ENCODE measurements around the gene PRSS53.

The PRSS53 gene

DNA sequence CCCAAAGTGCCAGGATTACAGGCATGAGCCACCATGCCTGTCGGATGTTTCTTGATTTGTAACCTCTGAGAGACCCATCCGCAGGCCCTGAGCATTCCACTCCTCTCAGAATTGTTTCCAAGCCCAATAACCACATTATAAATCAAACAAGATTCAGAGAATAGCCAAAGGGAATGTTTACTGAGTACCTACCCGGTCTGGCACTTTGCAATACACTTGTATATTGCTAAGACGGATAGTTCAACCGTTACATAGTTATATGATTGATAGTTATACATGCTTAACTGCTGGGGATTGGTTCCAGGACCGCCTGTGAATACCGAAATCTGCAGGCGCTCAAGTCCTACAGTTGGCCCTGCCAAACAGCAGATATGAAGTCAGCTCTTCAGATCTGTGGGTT lies 25.7 kb upstream of the PRSS53 start:
- H2AFZ ChIP-seq (ENCODE audit: low read depth, low read length) = no peak overlapping the region
- peaks cover 12% of the 10 kb centered on the region for H3K4me1 ChIP-seq (ENCODE audit: low read length)
- H3K9ac ChIP-seq (ENCODE audit: low read length) = no peak overlapping the region
- H3K27ac ChIP-seq (ENCODE audit: low read length) = no peak overlapping the region
- H3K4me2 ChIP-seq (ENCODE audit: low read length) = no peak overlapping the region
- no peaks in the 10 kb centered on the region for H3K27me3 ChIP-seq (ENCODE audit: low read depth, low read length)
- H3K4me3 ChIP-seq (ENCODE audit: low read length) = no peak overlapping the region
- no peaks in the 10 kb centered on the region for H3K9me3 ChIP-seq (ENCODE audit: insufficient read depth, low read length)
- peaks cover 15% of the 10 kb centered on the region for H3K79me2 ChIP-seq (ENCODE audit: low read length)
- TF ChIP-seq EZH2phosphoT487 (IDR thresholded peaks at IDR 0.05; ENCODE audit: low read depth) (no peak), CTCF (IDR thresholded peaks at IDR 0.05; ENCODE audit: low read depth, low read length) (no peak)
- peaks cover 32% of the 10 kb centered on the region for H3K36me3 ChIP-seq (replicated peaks; ENCODE audit: low read depth, low read length)
- peaks cover 6% of the 10 kb centered on the region for H4K20me1 ChIP-seq (ENCODE audit: insufficient read depth, low read length)

- H3K79me2 ChIP-seq (ENCODE audit: low read length) = peaks cover 15% of the 10 kb centered on the region
- H4K20me1 ChIP-seq (ENCODE audit: insufficient read depth, low read length) = peaks cover 5% of the 10 kb centered on the region
- H3K27ac ChIP-seq (ENCODE audit: low read length) = peak overlapping the region; percentile 49
- H2AFZ ChIP-seq (ENCODE audit: low read depth, low read length) = no peak overlapping the region
- peak overlapping the region; percentile 22; the same call in 1 of the 2 replicates for H3K4me2 ChIP-seq (ENCODE audit: low read length)
- no peak overlapping the region for H3K4me3 ChIP-seq (ENCODE audit: low read length)
- peaks cover 13% of the 10 kb centered on the region for H3K4me1 ChIP-seq (ENCODE audit: low read length)
- no peaks in the 10 kb centered on the region for H3K27me3 ChIP-seq (ENCODE audit: low read depth, low read length)
- H3K36me3 ChIP-seq (replicated peaks; ENCODE audit: low read depth, low read length) = peaks cover 32% of the 10 kb centered on the region
- H3K9me3 ChIP-seq (ENCODE audit: insufficient read depth, low read length) = no peaks in the 10 kb centered on the region
- no peak for TF ChIP-seq CTCF (IDR thresholded peaks at IDR 0.05; ENCODE audit: low read depth, low read length)
- no peak for TF ChIP-seq EZH2phosphoT487 (IDR thresholded peaks at IDR 0.05; ENCODE audit: low read depth)
- H3K9ac ChIP-seq (ENCODE audit: low read length) = no peak overlapping the region
Observed at GRCh38 chr16:31113121-31114120, 24.7 kb upstream of the PRSS53 start.

DNA sequence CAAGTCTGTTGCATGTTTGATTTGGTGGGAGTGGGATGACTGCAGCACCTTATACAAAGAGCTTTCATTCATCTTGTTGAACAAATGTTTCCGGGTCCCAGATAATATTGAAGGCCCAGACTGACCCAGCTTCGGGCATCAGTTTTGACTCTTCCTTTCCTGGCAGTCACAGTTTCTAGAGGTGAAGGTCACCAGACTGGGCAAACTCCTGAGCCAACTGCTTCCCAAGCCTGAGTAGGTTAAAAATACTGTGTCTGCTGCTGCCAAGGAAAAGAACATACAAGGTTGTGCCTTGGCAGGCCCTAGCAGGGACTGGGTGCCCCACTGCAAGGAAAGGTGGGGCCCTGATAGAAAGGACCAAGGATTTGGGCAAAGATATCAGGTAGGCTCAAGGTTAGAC lies 24.0 kb upstream of the PRSS53 start:
- H4K20me1 ChIP-seq (ENCODE audit: insufficient read depth, low read length) = no peaks in the 10 kb centered on the region
- H3K27me3 ChIP-seq (ENCODE audit: low read depth, low read length) = no peaks in the 10 kb centered on the region
- H3K36me3 ChIP-seq (replicated peaks; ENCODE audit: low read depth, low read length) = peaks cover 32% of the 10 kb centered on the region
- no peak overlapping the region for H3K27ac ChIP-seq (ENCODE audit: low read length)
- H3K4me1 ChIP-seq (ENCODE audit: low read length) = peaks cover 14% of the 10 kb centered on the region
- TF ChIP-seq CTCF (IDR thresholded peaks at IDR 0.05; ENCODE audit: low read depth, low read length) (no peak), EZH2phosphoT487 (IDR thresholded peaks at IDR 0.05; ENCODE audit: low read depth) (no peak)
- H2AFZ ChIP-seq (ENCODE audit: low read depth, low read length) = no peak overlapping the region
- H3K9ac ChIP-seq (ENCODE audit: low read length) = no peak overlapping the region
- H3K4me3 ChIP-seq (ENCODE audit: low read length) = no peak overlapping the region
- peaks cover 10% of the 10 kb centered on the region; the same call in 1 of the 2 replicates for H3K79me2 ChIP-seq (ENCODE audit: low read length)
- no peak overlapping the region for H3K4me2 ChIP-seq (ENCODE audit: low read length)
- no peaks in the 10 kb centered on the region for H3K9me3 ChIP-seq (ENCODE audit: insufficient read depth, low read length)

DNA sequence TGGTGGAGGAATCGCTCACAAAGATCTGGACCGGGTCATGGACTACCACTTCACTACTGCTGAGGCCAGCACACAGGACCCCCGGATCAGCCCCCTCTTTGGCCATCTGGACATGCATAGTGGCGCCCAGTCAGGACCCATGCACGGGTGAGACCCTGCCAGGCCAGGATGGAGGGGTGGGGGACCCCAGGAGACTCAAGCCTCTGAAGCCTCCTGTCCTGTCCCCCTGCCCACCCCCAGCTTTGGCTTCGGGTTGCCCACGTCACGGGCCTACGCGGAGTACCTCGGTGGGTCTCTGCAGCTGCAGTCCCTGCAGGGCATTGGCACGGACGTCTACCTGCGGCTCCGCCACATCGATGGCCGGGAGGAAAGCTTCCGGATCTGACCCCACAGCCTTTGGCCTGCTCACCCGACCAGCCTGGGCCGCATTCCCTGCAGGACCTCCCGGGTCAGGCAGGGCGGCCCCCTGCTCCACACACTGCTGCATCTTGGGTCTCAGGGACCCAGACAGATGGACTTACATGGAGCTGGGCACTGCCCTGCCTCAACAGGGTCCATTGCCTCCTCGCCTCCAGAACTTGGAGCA lies 23.2 kb upstream of the PRSS53 start:
- Histone ChIP-seq H3K36me3 (replicated peaks; ENCODE audit: low read depth, low read length) (peaks cover 32% of the 10 kb centered on the region), H3K4me2 (ENCODE audit: low read length) (no peak overlapping the region), H3K27ac (ENCODE audit: low read length) (no peak overlapping the region), H3K27me3 (ENCODE audit: low read depth, low read length) (no peaks in the 10 kb centered on the region), H3K9me3 (ENCODE audit: insufficient read depth, low read length) (no peaks in the 10 kb centered on the region), H3K9ac (ENCODE audit: low read length) (no peak overlapping the region), H4K20me1 (ENCODE audit: insufficient read depth, low read length) (no peaks in the 10 kb centered on the region), H3K4me3 (ENCODE audit: low read length) (no peak overlapping the region), H3K4me1 (ENCODE audit: low read length) (peaks cover 19% of the 10 kb centered on the region), H2AFZ (ENCODE audit: low read depth, low read length) (no peak overlapping the region), H3K79me2 (ENCODE audit: low read length) (peaks cover 10% of the 10 kb centered on the region; the same call in 1 of the 2 replicates)
- no peak for TF ChIP-seq EZH2phosphoT487 (IDR thresholded peaks at IDR 0.05; ENCODE audit: low read depth)
